Neuron (in vitro differentiated cells): Measurements from ENCODE around the gene PCDH9.

Source experiments
- H2AFZ ChIP-seq: one replicate; pipeline ENCODE4 v1.6.1; 2013; ENCODE audit warnings: low read depth, mild to moderate bottlenecking, inconsistent platforms, low read length, moderate library complexity
- H3K27me3 ChIP-seq: one replicate; pipeline ENCODE4 v1.6.1; 2013; ENCODE audit warnings: low read length; ENCODE audit not compliant: insufficient read depth
- H3K36me3 ChIP-seq: one replicate; pipeline ENCODE4 v1.6.1; 2013; ENCODE audit warnings: low read length; ENCODE audit not compliant: insufficient read depth
- H3K4me1 ChIP-seq: one replicate; pipeline ENCODE4 v1.6.1; 2013; ENCODE audit warnings: low read length; ENCODE audit not compliant: insufficient read depth
- H3K4me3 ChIP-seq: 2 replicates; pipeline ENCODE4 v1.5.1; 2013; ENCODE audit warnings: mild to moderate bottlenecking, low read length, moderate library complexity
- H3K9me3 ChIP-seq: one replicate; pipeline ENCODE4 v1.6.1; 2013; ENCODE audit warnings: low read length

PCDH9 gene

GRCh38 chr13:67145950-67146349 lies 84.2 kb downstream of the PCDH9 start:
- Histone ChIP-seq H3K4me3 (no peak overlapping the region), H3K4me1 (peaks cover 51% of the 10 kb centered on the region), H3K9me3 (no peaks in the 10 kb centered on the region), H3K36me3 (no peaks in the 10 kb centered on the region), H3K27me3 (no peaks in the 10 kb centered on the region), H2AFZ (no peak overlapping the region)

- no peaks in the 10 kb centered on the region for H3K36me3 ChIP-seq
- no peak overlapping the region for H2AFZ ChIP-seq
- peaks cover 47% of the 10 kb centered on the region for H3K4me1 ChIP-seq
- H3K27me3 ChIP-seq: no peaks in the 10 kb centered on the region
- no peak overlapping the region for H3K4me3 ChIP-seq
- no peaks in the 10 kb centered on the region for H3K9me3 ChIP-seq
Observed at GRCh38 chr13:67143544-67144115, 86.5 kb downstream of the PCDH9 start.

GRCh38 chr13:67140006-67140405 lies 90.1 kb downstream of the PCDH9 start:
- Histone ChIP-seq H3K36me3 (no peaks in the 10 kb centered on the region), H3K4me1 (peaks cover 31% of the 10 kb centered on the region), H2AFZ (no peak overlapping the region), H3K4me3 (no peak overlapping the region), H3K27me3 (no peaks in the 10 kb centered on the region), H3K9me3 (no peaks in the 10 kb centered on the region)

- H3K36me3 ChIP-seq: no peaks in the 10 kb centered on the region
- no peaks in the 10 kb centered on the region for H3K9me3 ChIP-seq
- no peak overlapping the region for H3K4me3 ChIP-seq
- no peaks in the 10 kb centered on the region for H3K27me3 ChIP-seq
- H3K4me1 ChIP-seq: peaks cover 29% of the 10 kb centered on the region
- no peak overlapping the region for H2AFZ ChIP-seq
Observed at GRCh38 chr13:67139551-67139950, 90.6 kb downstream of the PCDH9 start.

- Histone ChIP-seq H3K36me3 (no peaks in the 10 kb centered on the region), H3K27me3 (no peaks in the 10 kb centered on the region), H2AFZ (no peak overlapping the region), H3K4me1 (peaks cover 29% of the 10 kb centered on the region), H3K4me3 (no peak overlapping the region), H3K9me3 (no peaks in the 10 kb centered on the region)
Observed at GRCh38 chr13:67138970-67139369, 91.2 kb downstream of the PCDH9 start.

GRCh38 chr13:67137044-67137735 lies 92.9 kb downstream of the PCDH9 start:
- no peaks in the 10 kb centered on the region for H3K9me3 ChIP-seq
- H3K4me3 ChIP-seq: no peak overlapping the region
- H3K27me3 ChIP-seq: no peaks in the 10 kb centered on the region
- no peak overlapping the region for H2AFZ ChIP-seq
- H3K4me1 ChIP-seq: peaks cover 30% of the 10 kb centered on the region
- H3K36me3 ChIP-seq: no peaks in the 10 kb centered on the region

- H3K9me3 ChIP-seq: no peaks in the 10 kb centered on the region
- peaks cover 30% of the 10 kb centered on the region for H3K4me1 ChIP-seq
- no peak overlapping the region for H2AFZ ChIP-seq
- H3K36me3 ChIP-seq: no peaks in the 10 kb centered on the region
- no peak overlapping the region for H3K4me3 ChIP-seq
- no peaks in the 10 kb centered on the region for H3K27me3 ChIP-seq
Observed at GRCh38 chr13:67136157-67136556, 94.0 kb downstream of the PCDH9 start.

GRCh38 chr13:67135356-67135755 lies 94.8 kb downstream of the PCDH9 start:
- H3K4me3 ChIP-seq: no peak overlapping the region
- no peak overlapping the region for H2AFZ ChIP-seq
- H3K27me3 ChIP-seq: no peaks in the 10 kb centered on the region
- peaks cover 30% of the 10 kb centered on the region for H3K4me1 ChIP-seq
- H3K36me3 ChIP-seq: no peaks in the 10 kb centered on the region
- H3K9me3 ChIP-seq: no peaks in the 10 kb centered on the region

- H3K4me3 ChIP-seq: no peak overlapping the region
Observed at GRCh38 chr13:67134417-67135129, 95.6 kb downstream of the PCDH9 start.

GRCh38 chr13:67133476-67133875 lies 96.7 kb downstream of the PCDH9 start:
- H3K36me3 ChIP-seq: no peaks in the 10 kb centered on the region
- peaks cover 37% of the 10 kb centered on the region for H3K4me1 ChIP-seq
- no peak overlapping the region for H3K4me3 ChIP-seq
- H3K9me3 ChIP-seq: no peaks in the 10 kb centered on the region
- no peaks in the 10 kb centered on the region for H3K27me3 ChIP-seq
- H2AFZ ChIP-seq: no peak overlapping the region

More at GRCh38 chr13:67134417-67135129, 95.6 kb downstream of the PCDH9 start:
- Histone ChIP-seq H2AFZ (peak overlapping the region; percentile 88), H3K27me3 (no peaks in the 10 kb centered on the region), H3K9me3 (no peaks in the 10 kb centered on the region), H3K36me3 (no peaks in the 10 kb centered on the region), H3K4me1 (peaks cover 30% of the 10 kb centered on the region)

GRCh38 chr13:67131393-67131792 lies 98.7 kb downstream of the PCDH9 start:
- no peak overlapping the region for H2AFZ ChIP-seq
- H3K36me3 ChIP-seq: no peaks in the 10 kb centered on the region
- peaks cover 36% of the 10 kb centered on the region for H3K4me1 ChIP-seq

GRCh38 chr13:67130444-67130843 lies 99.7 kb downstream of the PCDH9 start:
- H3K27me3 ChIP-seq: no peaks in the 10 kb centered on the region
- peaks cover 36% of the 10 kb centered on the region for H3K4me1 ChIP-seq
- no peaks in the 10 kb centered on the region for H3K9me3 ChIP-seq
- H2AFZ ChIP-seq: no peak overlapping the region
- no peaks in the 10 kb centered on the region for H3K36me3 ChIP-seq
- no peak overlapping the region for H3K4me3 ChIP-seq

More at GRCh38 chr13:67131393-67131792, 98.7 kb downstream of the PCDH9 start:
- no peaks in the 10 kb centered on the region for H3K27me3 ChIP-seq
- H3K4me3 ChIP-seq: no peak overlapping the region
- H3K9me3 ChIP-seq: no peaks in the 10 kb centered on the region

GRCh38 chr13:67128136-67128535 lies 102.0 kb downstream of the PCDH9 start:
- H2AFZ ChIP-seq: no peak overlapping the region
- no peaks in the 10 kb centered on the region for H3K36me3 ChIP-seq
- H3K4me3 ChIP-seq: peak overlapping the region; percentile 8
- H3K4me1 ChIP-seq: peaks cover 22% of the 10 kb centered on the region
- no peaks in the 10 kb centered on the region for H3K27me3 ChIP-seq
- no peaks in the 10 kb centered on the region for H3K9me3 ChIP-seq
